ENCODE data around the gene CCR5AS.

DNA sequence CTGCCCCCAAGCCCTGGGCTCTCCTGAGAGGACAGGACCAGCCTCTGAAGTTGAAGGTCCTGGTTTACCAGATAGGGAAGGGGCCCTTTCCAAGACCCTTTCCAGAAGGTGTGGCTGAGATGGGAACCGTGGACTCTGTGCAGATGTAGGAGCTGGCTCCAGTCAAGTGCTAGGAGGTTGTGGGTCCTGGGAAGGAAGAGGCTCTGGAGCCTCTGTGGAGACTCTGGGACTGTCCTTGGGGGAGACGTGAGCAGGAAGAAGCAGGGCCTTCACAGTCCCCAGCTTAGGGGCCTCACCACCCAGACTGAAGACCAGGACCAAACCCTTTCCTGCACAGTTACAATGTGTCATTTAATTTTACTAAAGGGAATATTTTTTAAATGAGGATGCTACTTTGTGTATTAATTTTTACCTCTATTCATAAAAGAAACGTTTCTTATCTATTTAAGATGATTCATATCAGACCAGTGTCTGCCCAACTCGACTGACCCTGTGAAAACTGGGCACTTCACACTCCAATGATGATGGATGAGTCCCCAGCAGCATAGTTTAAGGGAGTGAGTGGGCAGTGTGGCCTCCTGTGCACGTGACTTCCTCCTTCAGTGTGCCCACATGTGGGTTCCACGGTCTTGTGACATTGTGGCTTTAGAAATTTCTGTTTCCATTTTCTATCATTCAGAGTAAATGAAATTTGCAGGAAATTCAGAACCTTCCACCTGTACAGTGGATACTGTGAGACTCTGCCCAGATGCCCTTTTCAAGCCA lies 10.9 kb downstream of the CCR5AS start:
- TF ChIP-seq POLR2A (IDR thresholded peaks at IDR 0.05) = no peak
- TF ChIP-seq, protein P1, sequence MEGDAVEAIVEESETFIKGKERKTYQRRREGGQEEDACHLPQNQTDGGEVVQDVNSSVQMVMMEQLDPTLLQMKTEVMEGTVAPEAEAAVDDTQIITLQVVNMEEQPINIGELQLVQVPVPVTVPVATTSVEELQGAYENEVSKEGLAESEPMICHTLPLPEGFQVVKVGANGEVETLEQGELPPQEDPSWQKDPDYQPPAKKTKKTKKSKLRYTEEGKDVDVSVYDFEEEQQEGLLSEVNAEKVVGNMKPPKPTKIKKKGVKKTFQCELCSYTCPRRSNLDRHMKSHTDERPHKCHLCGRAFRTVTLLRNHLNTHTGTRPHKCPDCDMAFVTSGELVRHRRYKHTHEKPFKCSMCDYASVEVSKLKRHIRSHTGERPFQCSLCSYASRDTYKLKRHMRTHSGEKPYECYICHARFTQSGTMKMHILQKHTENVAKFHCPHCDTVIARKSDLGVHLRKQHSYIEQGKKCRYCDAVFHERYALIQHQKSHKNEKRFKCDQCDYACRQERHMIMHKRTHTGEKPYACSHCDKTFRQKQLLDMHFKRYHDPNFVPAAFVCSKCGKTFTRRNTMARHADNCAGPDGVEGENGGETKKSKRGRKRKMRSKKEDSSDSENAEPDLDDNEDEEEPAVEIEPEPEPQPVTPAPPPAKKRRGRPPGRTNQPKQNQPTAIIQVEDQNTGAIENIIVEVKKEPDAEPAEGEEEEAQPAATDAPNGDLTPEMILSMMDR (IDR thresholded peaks at IDR 0.05) = no peak

Data from prostate gland (tissue), 2 donors.